NCI-H2107 treated with DMSO at 0.1 percent for 48 hours (cell line): ENCODE data around the gene SLC12A3.
"Not testable (repeated sequence)": the region's sequence is repeated elsewhere in the genome, so short reads cannot be mapped to it uniquely, and the experiment has no call there.

Source experiments
- DNase-seq: peaks from one replicate; lab custom pipeline; 2025; ENCODE audit not compliant: unreplicated experiment; lab: John Stamatoyannopoulos, UW

Gene SLC12A3

DNA sequence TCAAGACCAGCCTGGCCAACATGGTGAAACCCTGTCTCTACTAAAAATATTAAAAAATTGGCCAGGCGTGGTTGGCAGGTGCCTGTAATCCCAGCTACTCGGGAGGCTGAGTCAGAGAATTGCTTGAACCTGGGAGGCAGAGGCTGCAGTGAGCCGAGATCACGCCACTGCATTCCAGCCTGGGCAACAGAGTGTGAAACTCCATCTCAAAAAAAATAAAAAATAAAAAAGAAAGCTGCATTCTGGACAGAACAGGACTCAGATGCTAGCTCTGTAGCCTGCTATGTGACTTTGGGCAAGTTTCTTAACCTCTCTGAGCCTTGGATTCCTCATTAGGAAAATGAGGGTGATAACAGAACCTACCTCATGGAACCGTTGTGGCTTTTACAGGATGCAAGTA lies 3.8 kb downstream of the SLC12A3 start:
- DNase-seq: not testable (repeated sequence)

DNA sequence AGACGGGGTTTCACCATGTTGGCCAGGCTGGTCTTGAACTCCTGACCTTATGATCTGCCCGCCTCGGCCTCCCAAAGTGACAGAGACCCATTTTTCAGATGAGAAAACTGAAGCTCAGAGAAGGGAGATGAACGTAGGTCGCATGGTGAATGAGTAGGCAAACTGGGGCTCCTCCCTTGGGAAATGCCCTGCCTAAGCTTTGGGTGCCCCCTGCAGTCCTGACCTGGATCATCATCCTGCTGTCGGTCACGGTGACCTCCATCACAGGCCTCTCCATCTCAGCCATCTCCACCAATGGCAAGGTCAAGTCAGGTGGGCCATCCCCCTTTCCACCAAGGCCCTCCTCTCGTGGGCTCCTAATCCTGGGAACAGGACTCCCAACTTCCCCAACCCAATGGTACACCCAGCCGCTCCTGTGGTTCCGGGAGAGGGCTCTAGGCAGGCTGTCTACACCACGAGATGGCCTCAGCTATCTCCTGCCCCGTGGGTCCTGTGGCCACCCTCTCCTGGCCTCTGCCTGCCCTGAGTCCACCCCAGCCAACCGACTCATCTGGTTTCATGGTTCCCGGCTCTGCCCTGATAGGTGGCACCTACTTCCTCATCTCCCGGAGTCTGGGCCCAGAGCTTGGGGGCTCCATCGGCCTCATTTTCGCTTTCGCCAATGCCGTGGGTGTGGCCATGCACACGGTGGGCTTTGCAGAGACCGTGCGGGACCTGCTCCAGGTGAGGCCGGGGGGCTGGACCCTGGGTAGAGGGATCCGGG lies 4.7 kb downstream of the SLC12A3 start:
- DNase-seq: no peak

- DNase-seq: no peak
Measured at GRCh38 chr16:56870276-56870888, 5.4 kb downstream of the SLC12A3 start.

DNA sequence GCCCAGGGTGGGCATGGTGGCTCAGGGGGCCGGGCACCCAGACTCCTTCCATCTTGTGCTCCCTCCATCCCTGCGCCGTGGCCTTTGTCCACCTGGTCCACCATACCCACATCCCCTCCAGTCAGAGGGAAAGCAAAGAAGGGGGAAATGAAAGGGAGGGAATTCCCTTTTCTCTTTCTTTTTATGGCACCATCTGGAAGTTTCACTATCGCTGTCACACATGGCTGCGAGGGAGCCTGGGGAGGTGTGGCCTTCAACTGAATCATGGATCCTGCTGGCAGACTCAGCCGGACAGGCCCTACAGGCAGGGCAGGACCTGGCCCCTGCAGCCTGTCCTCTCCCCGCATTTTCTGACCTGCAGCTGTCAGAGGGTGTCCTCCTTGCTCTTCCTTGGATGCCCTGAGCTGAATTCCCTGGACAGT lies 6.2 kb downstream of the SLC12A3 start:
- no peak for DNase-seq

DNA sequence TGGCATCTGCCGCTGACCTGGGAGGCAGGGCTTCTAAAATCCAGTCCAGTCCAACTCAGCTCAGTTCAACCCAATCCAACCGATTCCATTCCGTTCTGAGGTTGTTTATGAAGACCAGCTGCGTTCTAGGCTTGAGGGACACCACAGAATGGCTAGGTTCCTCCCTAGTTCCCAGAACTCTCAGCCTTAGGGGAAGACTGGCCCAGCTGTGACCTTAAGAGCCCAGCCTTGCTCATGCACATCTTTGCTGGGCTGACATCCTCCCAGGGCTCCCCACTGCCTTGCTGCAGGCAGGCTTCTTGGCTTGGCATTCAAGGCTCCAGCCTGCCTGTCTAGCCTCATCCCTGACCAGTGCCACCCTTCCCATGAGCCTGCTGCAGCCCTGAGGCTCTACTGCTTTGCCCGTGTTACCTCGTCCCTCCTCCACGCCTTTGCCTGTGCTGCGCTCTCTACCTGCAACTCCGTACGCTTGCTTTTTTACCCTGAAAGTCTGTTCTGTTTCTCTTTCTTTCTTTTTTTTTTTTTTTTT lies 7.9 kb downstream of the SLC12A3 start:
- DNase-seq: no peak

- no peak for DNase-seq
Measured at GRCh38 chr16:56874800-56875199, 9.8 kb downstream of the SLC12A3 start.

GRCh38 chr16:56876048-56876447 lies 11.0 kb downstream of the SLC12A3 start:
- no peak for DNase-seq

GRCh38 chr16:56877486-56878182 lies 12.6 kb downstream of the SLC12A3 start:
- DNase-seq: no peak

- no peak for DNase-seq
Measured at GRCh38 chr16:56878282-56878854, 13.4 kb downstream of the SLC12A3 start.

DNA sequence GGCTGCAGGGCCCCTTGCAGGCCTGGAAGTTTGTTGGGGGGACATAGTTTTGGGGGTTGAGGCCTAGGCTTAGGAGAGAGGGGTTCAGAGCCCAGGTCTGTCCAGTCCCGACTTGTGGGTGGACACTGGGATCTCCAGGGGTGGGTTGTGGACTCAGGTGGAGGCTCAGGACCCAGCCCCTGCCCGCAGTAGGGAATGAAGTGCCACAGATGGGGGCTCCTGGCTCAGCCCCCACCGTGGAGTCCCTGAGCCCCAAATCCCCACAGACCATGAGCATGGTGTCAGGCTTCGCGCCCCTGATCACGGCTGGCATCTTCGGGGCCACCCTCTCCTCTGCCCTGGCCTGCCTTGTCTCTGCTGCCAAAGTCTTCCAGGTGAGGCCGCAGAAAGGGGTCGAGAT lies 14.3 kb downstream of the SLC12A3 start:
- DNase-seq: no peak

DNA sequence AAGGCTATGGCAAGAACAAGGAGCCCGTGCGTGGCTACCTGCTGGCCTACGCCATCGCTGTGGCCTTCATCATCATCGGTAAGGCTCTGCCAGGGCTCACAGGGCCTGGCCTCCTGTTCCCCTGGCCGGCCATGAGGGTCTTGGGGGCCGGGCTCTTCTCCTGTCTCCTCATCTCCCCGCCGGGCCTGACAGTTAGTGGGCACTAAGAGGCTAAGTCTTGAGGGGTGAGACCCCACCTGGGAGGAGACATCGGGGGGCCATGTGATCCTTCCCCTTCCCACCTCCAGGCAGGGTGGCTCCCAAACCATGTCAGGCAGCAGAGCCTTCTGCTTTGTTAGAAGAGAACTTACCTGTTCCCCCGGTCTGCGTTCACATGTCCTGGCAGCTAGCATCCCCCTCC lies 15.2 kb downstream of the SLC12A3 start:
- DNase-seq: no peak

DNA sequence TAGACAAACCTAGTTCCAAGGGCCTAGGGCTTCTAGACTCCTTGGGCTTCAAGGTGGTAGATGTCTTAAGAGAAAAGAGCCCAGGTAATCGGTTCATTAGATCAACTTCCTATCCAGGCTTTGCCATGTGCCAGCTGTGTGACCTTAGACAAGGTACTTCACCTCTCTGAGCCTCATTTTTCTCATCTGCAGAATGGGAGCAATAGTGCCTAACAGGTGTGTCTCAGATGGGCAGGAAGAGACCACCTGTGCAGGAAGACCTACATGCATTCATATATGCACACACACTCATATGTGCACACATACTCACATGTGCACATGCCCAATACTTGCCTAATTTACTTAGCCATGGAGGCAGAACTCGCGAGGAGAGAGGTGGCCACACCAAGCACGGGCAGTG lies 15.7 kb downstream of the SLC12A3 start:
- no peak for DNase-seq

DNA sequence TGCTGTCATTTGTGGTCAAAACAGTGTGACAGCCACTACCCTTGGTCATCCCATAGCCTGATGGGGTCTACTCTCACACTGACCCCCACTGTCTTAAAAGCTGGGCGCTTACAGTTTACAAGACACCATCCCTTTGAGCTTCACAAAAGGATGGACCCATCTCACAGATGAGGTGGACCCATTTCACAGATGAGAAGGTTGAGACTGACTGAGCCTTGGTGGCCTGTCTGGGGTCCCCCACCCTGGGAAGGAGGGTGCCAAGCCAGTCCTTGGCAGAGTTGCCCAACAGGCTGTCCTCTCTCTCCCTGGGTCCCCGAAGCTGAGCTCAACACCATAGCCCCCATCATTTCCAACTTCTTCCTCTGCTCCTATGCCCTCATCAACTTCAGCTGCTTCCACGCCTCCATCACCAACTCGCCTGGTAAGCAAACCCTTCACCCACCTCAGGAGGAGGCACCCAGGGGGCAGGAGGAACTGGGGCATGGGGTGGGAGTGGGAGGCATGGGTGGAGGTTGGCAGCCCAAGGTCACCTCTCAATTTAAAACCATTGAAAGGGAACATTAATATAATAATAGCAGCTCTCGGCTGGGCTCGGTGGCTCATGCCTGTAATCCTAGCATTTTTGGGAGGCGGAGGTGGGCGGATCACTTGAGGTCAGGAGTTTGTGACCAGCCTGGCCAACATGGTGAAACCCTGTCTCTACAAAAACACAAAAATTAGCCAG lies 17.2 kb downstream of the SLC12A3 start:
- DNase-seq: no peak

DNA sequence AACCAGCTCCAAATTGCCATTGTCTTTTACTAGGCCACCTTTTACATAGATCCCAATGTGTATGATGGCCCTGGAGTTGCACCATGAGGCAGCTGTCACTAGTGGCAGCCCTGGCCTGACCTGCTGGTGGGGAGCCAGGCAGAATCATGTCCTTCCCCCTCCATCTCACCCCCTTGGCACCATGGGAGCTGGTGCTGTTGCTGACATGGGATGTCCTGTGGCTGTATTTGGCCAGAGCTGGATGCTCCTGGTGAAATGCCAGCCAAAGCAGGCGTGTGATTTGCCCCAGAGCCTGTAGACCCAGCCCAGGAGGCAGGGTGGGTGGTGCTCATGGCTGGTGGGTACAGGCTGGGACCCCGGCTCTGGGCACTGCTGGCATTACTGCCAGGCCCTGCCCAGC lies 18.6 kb downstream of the SLC12A3 start:
- no peak for DNase-seq

DNA sequence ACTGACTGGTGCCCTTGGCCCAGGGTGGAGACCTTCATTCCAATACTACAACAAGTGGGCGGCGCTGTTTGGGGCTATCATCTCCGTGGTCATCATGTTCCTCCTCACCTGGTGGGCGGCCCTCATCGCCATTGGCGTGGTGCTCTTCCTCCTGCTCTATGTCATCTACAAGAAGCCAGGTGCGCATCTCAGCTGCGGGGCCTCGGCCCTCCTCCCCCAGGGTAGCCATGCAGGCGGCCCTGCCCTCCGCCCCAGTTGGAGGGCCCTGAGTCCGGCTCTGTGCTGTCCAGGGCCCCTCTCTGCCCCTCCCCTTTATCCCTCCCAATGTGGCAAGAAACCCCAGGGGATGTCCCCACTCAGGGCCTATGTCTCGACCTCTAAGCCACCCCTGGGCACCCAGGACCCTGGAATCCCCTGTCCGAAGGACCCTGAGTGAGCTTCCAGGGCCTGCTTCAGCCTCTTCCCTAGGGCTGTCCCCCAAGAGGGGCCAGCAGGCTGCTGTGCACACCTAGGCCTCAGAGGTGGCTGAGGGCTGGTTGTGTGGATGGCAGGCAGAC lies 19.1 kb downstream of the SLC12A3 start:
- DNase-seq: no peak

DNA sequence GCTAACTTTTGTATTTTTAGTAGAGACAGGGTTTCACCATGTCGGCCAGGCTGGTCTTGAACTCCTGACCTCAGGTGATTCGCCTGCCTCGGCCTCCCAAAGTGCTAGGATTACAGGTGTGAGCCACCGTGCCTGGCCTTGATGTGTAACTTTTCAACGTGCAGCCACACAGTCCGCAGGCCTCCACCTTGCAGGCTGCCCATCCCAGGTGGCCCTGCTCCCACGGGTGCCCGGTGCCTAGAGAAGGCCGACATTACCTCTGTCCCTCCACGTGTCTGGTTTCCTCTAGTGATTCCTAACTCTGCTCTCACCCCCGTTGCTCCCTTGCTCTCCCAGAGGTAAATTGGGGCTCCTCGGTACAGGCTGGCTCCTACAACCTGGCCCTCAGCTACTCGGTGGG lies 19.9 kb downstream of the SLC12A3 start:
- not testable (repeated sequence) for DNase-seq

DNA sequence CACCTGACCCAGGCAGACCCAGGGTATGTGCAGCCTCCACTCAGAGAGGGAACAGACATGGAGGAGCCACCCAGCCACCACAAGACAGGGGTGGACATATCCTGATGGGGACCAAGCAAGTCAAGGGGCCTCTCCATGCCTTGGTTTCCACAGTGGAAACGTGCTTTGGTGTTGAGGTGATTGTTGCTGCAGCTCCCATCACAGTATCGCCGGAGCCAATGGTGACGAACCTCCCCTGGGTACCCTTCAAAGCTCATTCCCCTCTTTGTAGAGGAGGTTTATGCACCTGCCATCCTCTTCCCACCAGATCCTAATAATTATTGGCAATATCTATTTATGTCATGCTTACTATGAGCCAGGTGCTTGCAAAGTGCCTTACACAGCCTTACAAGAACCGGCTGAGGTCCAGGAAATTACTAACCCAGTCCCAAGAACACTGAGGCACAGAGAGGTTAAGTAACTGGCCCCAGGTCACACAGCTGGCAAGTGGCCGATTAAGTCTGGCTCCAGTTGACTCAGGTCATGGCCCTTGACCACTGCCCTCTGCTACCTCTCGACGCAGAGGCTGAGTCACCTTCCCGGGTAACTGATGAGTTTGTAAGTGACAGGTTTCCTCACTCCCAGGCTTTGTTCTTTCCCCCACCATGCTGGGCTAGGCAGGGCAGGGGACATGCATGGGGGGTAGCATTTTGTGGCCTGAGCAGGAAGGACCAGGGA lies 20.6 kb downstream of the SLC12A3 start:
- DNase-seq: no peak

DNA sequence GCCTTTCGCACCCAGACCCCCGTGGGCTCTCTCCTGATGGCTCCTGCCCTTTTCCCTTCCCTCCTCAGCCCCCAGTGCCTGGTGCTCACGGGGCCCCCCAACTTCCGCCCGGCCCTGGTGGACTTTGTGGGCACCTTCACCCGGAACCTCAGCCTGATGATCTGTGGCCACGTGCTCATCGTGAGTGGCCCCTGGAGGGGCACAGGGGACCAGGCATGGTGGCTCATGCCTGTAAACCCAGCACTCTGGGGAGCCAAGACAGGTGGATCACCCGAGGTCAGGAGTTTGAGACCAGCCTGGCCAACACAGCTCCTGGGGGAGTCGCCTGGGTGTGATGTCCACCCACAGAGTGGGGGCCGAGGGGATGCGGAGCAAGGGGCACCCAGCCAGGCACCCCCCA lies 21.3 kb downstream of the SLC12A3 start:
- DNase-seq: no peak

- no peak for DNase-seq
Measured at GRCh38 chr16:56886826-56887225, 21.8 kb downstream of the SLC12A3 start.

- no peak for DNase-seq
Measured at GRCh38 chr16:56888806-56889205, 23.8 kb downstream of the SLC12A3 start.
